ENCODE measurements around the gene FMNL1.
A peak's percentile ranks its signal among the peaks of the same experiment; 100 is the strongest.

Gene FMNL1

DNA sequence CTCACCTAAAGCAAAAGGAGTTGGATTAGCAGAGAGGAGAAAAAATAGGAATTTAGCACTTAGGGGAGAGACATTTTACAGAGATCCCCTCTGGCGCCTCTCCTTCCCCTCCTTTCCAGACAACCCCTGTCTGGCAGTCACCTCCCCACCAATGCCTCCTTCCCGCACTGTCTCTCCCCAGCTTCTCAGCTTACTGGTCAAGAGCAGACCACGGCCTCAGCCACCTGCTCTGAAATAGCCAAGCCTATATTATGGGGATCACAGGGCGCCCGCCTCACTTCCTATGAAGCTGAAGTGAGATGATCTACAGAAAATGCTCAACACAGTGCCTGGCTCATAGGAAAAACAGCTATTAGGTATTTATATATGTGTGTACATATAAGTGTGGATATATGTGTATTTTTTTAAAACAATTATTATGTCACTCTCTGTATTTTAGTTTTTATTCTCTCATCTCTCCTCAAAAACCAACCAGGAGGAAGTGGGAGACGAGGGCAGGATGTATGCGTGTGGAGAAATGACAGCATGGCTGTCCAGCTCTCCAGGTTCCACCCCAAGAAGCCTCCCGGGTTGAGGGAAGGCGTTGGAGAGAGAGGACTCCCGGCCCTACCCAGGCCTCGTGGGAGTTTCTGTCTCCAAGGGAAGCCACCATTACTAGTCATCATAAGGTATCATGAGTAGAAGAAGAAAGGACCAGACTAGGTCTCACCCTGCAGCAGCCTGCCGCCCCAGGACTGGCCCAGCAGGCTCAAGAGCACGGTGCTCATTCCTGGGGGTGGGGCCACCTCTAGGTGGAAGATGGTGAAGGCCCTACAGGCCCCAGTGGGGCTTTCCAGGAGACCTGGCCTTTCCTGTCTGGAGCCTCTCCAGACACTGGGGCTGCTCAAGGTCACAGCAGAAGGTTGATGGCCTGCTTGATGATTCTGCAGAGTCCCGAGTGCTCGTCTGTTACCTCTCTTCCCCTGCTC is 67.9 kb downstream of the FMNL1 start:
- peaks cover 0 to 87% (median 68%) of the 10 kb centered on the region in 11 experiments; a peak in 20 of 22 replicates for H4K20me1 ChIP-seq
- peaks cover 46 to 87% (median 59%) of the 10 kb centered on the region in 11 experiments for H3K36me3 ChIP-seq
- H3K9ac ChIP-seq: peak overlapping the region in 8 of 11 experiments; percentile 15 to 73 (median 50); a peak in 16 of 22 replicates
- H3K4me2 ChIP-seq: peak overlapping the region; percentile 75 to 97 (median 92)
- no peaks in the 10 kb centered on the region for H3K27me3 ChIP-seq
- H3K9me3 ChIP-seq (replicated peaks in 1 of 11): no peaks in the 10 kb centered on the region
- H3K4me3 ChIP-seq: peak overlapping the region in 3 of 10 experiments; percentile 16 to 42 (median 28); a peak in 8 of 20 replicates
- H3K4me1 ChIP-seq: peaks cover 72 to 78% (median 76%) of the 10 kb centered on the region in 10 experiments
- H3K27ac ChIP-seq: peak overlapping the region in 9 of 11 experiments; percentile 35 to 79 (median 67); a peak in 18 of 22 replicates
- no peak for TF ChIP-seq Cebpa-rat (IDR thresholded peaks at IDR 0.05)

DNA sequence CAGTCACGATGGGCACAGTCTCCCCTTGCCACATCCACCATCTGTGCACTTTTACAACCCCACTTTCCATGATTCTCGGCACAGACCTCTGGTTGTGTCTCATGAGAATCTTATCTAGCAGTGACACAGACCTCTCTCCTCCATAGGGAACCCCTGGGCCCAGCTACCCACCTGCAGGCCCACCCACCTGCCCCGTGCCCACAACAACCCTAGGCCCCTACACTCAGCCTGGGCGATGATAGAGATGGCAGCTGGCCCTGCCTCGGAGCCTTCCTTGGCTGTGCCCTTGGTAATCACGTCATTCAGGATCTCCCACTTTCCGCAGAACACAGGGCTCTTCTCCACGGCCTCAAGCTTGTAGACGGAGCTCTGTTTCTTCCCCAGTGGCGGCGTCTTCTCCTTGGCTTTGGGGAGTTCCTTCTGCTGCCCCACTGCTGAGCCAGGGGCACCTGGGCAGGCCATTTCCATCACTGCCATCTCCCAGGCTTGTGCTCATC is 68.6 kb downstream of the FMNL1 start:
- no peaks in the 10 kb centered on the region for H3K9me3 ChIP-seq (replicated peaks in 1 of 11)
- peaks cover 79 to 86% (median 80%) of the 10 kb centered on the region in 10 experiments for H3K4me1 ChIP-seq
- peak overlapping the region in 9 of 11 experiments; percentile 35 to 79 (median 67); a peak in 18 of 22 replicates for H3K27ac ChIP-seq
- no peaks in the 10 kb centered on the region for H3K27me3 ChIP-seq
- H4K20me1 ChIP-seq: peaks cover 0 to 88% (median 71%) of the 10 kb centered on the region in 11 experiments; a peak in 20 of 22 replicates
- peak overlapping the region; percentile 75 to 97 (median 92) for H3K4me2 ChIP-seq
- no peak for TF ChIP-seq Cebpa-rat (IDR thresholded peaks at IDR 0.05)
- peak overlapping the region in 2 of 10 experiments; percentile 4 to 11; a peak in 5 of 20 replicates for H3K4me3 ChIP-seq
- peak overlapping the region in 7 of 11 experiments; percentile 10 to 73 (median 57); a peak in 13 of 22 replicates for H3K9ac ChIP-seq
- peaks cover 41 to 87% (median 52%) of the 10 kb centered on the region in 11 experiments for H3K36me3 ChIP-seq

DNA sequence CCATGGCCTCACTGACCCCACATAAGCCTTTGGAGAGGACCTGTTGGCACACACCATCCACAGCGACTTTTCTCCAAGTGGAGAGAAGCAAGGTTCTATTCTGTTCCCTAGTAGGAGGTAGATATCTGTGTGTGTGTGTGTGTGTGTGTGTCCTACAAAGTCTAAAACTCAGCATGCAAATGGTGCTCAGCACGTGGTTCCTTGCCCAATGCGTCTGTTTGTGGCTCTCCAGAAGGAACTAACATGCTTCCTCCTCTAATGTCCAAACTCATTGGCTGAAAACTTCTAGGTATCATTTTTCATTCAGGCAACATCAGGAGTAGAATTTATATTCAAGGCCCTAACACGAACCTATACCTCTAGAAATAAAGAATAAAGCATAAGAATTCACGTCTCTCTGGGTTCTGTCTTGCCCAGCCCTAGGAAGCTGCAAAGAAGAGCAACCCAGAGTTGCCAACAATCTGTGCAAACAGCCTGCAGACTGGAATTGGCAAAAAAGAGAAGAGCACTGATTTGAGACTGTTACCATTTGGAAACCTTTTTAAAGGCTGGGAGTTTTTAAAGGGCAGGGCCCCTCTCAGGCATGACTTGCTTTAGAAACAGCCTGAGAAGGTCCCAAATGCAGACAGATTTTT is 69.6 kb downstream of the FMNL1 start:
- Histone ChIP-seq H4K20me1 (peaks cover 0 to 95% (median 76%) of the 10 kb centered on the region in 11 experiments; a peak in 20 of 22 replicates), H3K27ac (peak overlapping the region; percentile 24 to 81 (median 67); a peak in 19 of 22 replicates), H3K4me3 (no peak overlapping the region), H3K4me1 (peaks cover 87 to 95% (median 90%) of the 10 kb centered on the region in 10 experiments), H3K4me2 (peak overlapping the region; percentile 75 to 97 (median 92)), H3K9me3 (replicated peaks in 1 of 11) (no peaks in the 10 kb centered on the region), H3K9ac (peak overlapping the region in 8 of 11 experiments; percentile 4 to 73 (median 46); a peak in 10 of 22 replicates), H3K36me3 (peaks cover 31 to 77% (median 42%) of the 10 kb centered on the region in 11 experiments), H3K27me3 (no peaks in the 10 kb centered on the region)
- no peak for TF ChIP-seq Cebpa-rat (IDR thresholded peaks at IDR 0.05)

DNA sequence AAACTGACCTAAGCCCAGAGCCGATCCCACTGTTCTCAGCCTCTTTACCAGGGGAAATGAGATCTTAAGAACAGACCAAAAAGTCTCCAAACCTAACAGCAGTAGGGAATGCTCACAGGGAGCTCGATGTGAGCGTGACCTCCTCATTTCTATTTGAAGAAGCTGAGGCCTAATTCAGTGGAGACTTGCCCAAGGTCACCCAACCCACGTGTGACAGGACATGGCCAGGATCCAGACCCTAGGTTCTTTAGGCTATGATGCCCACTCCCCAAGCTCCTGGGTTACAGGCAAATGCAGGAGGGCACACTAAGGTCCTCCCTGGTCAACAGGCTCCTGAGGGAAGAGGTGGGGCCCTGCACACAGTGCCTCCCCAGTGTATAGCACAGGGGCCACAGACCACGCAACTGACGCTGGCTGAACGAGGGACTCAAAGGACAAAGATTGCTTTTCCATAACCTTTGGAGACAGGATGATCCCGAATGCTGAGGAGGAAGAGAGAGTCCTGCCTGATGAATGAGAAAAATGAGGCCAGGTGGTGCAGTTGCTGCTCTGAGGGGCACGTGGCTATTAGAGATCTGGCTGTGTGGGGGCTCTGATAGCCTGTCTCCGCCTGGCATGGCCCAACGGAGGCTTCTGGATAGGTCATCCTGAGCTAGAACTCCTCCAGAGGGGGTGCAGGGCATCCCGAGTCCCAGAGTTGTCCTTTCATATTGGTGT is 71.2 kb downstream of the FMNL1 start:
- no peak for TF ChIP-seq Cebpa-rat (IDR thresholded peaks at IDR 0.05)
- Histone ChIP-seq H3K9ac (peak overlapping the region in 9 of 11 experiments; percentile 4 to 59 (median 25); a peak in 12 of 22 replicates), H3K27me3 (no peaks in the 10 kb centered on the region), H3K4me3 (peak overlapping the region in 1 of 10 experiments; percentile 3; a peak in 1 of 20 replicates), H4K20me1 (peaks cover 0 to 90% (median 70%) of the 10 kb centered on the region in 11 experiments; a peak in 20 of 22 replicates), H3K4me2 (peak overlapping the region; percentile 75 to 97 (median 92)), H3K4me1 (peaks cover 98 to 100% (median 99%) of the 10 kb centered on the region in 10 experiments), H3K27ac (peak overlapping the region in 9 of 11 experiments; percentile 23 to 90 (median 79); a peak in 16 of 22 replicates), H3K9me3 (replicated peaks in 1 of 11) (no peaks in the 10 kb centered on the region), H3K36me3 (peaks cover 15 to 62% (median 27%) of the 10 kb centered on the region in 11 experiments; a peak in 18 of 22 replicates)

DNA sequence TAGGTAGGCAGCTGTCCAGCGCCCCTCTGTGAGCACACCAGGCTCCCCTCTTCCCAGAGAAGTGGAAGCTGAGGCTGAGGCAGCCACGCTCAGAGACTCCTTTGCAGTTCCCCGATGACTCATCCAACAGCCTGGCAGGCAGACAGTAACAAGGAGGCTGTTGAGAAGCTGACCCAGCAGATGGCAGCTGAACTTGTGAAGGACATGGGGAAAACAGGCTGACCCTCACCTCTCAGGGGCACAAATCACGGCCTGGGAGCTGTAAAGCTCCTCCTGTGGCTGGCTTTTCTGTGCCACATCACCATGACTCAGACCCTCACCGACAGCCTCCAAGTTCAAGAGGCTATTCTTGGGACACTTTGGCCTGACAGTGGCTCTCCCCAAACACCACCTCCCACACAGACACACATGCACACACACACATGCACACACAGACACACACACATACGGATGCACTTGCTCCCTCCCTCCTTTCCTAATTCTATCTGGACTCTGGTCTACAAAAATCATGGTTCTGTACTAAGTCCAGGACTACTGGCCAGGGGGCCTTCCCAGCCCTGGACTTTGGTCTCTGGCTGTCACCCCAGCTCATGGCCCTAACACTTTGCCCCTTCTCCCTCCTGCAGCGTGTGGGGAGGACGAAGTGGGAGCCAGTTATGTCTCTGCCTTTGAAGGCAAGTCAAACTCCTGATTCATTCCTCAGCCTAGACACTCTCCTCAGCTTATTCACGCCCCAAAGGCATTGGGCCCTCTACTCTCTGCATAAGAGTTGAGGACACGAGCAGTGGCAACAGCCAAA is 71.9 kb downstream of the FMNL1 start:
- Histone ChIP-seq H3K9me3 (replicated peaks in 1 of 11) (no peaks in the 10 kb centered on the region), H3K4me2 (peak overlapping the region; percentile 75 to 97 (median 92)), H3K4me1 (peaks cover 98 to 100% (median 99%) of the 10 kb centered on the region in 10 experiments), H4K20me1 (peaks cover 0 to 87% (median 66%) of the 10 kb centered on the region in 11 experiments; a peak in 18 of 22 replicates), H3K4me3 (no peak overlapping the region), H3K9ac (peak overlapping the region in 9 of 11 experiments; percentile 13 to 59 (median 25); a peak in 13 of 22 replicates), H3K36me3 (peaks cover 8 to 54% (median 24%) of the 10 kb centered on the region in 11 experiments; a peak in 17 of 22 replicates), H3K27me3 (no peaks in the 10 kb centered on the region), H3K27ac (peak overlapping the region; percentile 16 to 90 (median 66); a peak in 20 of 22 replicates)
- no peak for TF ChIP-seq Cebpa-rat (IDR thresholded peaks at IDR 0.05)

DNA sequence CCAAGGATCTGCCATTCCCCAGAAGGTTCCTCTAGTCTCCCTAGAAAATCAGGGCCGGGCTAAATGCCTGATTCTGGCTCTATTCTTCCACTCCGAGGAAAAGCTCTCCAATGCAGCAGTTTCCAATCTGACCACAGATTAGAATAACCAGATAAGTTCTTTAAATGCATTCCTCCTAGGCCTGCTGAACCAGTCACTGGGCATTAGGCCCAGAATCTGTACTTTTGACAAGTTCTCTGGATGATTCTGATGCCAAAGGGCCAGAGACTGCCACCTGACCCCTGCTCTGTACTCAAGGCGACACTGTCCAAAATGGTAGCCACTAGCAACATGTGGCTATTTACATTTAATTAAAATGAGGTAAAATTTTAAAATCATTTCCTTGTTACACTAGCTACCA is 72.8 kb downstream of the FMNL1 start:
- Histone ChIP-seq H3K9me3 (replicated peaks in 1 of 11) (no peaks in the 10 kb centered on the region), H3K9ac (peak overlapping the region in 2 of 11 experiments; percentile 2 to 59; a peak in 3 of 22 replicates), H3K27ac (peak overlapping the region in 8 of 11 experiments; percentile 47 to 90 (median 80); a peak in 14 of 22 replicates), H3K4me1 (peaks cover 98 to 100% (median 99%) of the 10 kb centered on the region in 10 experiments), H3K4me3 (no peak overlapping the region), H4K20me1 (peaks cover 0 to 87% (median 66%) of the 10 kb centered on the region in 11 experiments; a peak in 18 of 22 replicates), H3K36me3 (peaks cover 0 to 45% (median 19%) of the 10 kb centered on the region in 11 experiments; a peak in 14 of 22 replicates), H3K27me3 (no peaks in the 10 kb centered on the region), H3K4me2 (peak overlapping the region; percentile 75 to 97 (median 92))
- no peak for TF ChIP-seq Cebpa-rat (IDR thresholded peaks at IDR 0.05)

All from BLaER1 treated with 17β-estradiol and CSF1 and Interleukin-3, amounts not matched to agents 10 nM and 100 nM (cell line).